ENCODE results near the gene REXO4.
"Not testable (repeated sequence)": the region's sequence is repeated elsewhere in the genome, so short reads cannot be mapped to it uniquely, and the experiment has no call there.

The REXO4 gene

DNA sequence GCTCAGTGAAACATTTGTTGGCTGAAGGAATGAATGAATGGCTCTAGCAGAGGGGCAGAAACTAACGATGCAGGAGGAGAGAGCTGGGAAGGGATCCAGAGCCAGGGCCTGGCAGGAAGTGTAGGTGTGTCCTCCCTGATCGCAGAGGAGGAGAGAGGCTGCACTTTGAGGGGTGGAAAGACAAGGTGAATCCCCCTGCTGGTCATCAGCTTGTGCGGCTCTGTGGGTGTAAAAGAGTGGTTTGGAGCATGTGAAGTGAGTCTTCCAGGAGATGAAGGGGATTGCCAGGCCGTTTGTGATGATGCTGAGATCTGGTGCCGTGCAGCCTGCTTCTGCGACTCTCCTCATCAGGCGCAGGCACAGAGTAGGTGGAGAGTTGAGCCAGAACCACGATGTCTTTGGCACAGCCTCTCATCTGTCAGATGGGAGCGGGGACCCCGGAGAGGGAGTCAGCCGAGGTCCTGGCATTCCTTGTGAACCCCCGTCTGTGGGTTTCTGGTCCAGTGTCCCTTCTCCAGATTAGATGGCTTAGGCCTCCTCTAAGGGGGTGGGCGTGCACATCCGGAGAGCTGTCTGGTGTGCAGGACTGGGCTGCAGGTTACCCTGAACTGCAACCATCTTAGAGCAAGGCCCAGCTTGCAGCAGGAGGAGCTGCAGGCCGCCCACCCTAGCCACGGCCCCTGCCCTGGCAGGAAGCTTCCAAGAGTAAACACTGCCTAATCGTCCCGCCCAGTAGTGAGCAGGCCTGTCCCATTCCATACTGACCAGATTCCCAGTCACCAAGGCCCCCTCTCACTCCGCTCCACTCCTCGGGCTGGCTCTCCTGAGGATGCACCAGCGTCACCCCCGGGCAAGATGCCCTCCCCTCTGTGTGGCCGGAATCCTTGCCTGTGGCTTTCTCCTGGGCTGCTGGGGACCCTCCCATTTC lies 4.1 kb upstream of the REXO4 start, which contains the start of gene ADAMTS13:
Gene ADAMTS13 (plus strand): TSS at position 753 of the 928 bp plus-strand sequence. CDS start 77 bp downstream, at position 830.
- DNase-seq (ENCODE audit: low read depth in 2 of 2, low spot score in 1 of 2), result no peak

DNA sequence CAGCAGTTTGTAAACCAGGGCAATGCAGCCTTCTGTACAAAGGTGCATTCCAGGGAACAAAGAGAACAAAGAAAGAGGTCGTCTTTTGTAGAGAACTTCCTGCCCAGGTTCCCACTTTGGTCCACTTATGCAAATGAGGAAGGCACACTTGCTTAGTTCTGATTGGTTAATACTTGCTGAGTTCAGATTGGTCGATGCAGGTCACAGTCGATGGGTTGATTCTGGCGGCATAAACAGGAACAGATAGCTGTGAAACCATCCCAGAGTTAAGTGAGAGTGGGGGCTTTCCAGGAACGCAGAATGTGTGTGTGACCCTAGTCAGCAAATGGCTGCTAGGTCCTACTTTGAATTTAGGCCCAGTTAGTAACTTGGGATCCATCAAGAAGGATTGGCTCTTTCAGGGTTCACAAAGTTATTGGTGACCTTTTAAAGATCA lies 2.6 kb upstream of the REXO4 start:
- no peak for DNase-seq (ENCODE audit: low read depth in 2 of 2, low spot score in 1 of 2)

DNA sequence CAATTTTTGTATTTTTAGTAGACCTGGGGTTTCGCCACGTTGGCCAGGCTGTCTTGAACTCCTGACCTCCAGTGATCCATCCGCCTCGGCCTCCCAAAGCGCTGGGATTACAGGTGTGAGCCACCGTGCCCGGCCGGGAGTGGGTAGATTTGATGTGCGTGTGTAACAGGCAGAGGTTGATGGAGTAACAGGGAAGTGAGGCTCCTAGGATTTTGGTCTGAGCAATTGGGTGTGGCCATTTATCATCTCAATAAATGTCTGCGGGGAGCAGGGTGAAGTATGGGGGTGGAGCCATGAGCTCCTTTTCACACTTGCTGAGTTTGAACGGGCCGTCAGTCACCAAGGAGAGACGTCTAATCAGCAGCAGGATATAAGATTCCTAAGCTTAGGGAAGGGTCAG lies 1.2 kb upstream of the REXO4 start:
- no peak for DNase-seq (ENCODE audit: low read depth in 2 of 2, low spot score in 1 of 2)

DNA sequence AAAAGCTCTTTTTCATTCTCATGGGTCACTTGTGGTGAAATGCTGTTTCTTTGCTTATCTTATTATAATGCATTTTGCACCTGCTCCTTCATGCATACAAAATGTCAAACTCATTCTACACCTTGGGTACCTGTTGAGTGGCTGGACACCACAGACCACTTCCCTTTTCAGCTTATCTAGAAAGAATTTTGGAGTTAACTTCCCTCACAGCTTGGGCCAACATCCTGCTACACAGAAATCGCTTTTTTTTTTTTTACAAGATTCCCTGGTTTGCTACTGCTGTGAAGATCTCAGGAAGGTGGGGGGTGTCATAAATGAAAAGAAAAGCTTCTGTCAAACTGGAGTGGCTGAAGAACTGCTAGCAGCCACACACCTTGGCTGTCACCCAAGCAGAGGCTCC lies 2.6 kb downstream of the REXO4 start:
- DNase-seq (ENCODE audit: low read depth in 2 of 2, low spot score in 1 of 2), result no peak

DNA sequence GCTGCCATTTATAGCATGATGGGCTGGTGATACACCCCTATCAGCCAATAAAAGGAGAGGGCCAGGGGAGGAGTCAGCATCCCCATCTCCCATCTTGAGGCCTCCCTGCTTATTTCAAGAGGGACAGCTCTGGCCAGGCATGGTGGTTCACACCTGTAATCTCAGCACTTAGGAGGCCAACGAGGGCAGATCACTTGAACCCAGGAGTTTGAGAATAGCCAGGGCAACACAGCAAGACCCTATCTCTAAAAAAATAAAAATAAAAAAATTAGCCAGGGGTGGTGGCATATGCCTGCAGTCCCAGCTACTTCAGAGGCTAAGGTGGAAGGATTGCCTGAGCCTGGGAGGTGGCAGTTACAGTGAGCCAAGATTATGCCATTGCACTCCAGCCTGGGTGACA lies 9.8 kb downstream of the REXO4 start:
- no peak for DNase-seq (ENCODE audit: low read depth in 2 of 2, low spot score in 1 of 2)

DNA sequence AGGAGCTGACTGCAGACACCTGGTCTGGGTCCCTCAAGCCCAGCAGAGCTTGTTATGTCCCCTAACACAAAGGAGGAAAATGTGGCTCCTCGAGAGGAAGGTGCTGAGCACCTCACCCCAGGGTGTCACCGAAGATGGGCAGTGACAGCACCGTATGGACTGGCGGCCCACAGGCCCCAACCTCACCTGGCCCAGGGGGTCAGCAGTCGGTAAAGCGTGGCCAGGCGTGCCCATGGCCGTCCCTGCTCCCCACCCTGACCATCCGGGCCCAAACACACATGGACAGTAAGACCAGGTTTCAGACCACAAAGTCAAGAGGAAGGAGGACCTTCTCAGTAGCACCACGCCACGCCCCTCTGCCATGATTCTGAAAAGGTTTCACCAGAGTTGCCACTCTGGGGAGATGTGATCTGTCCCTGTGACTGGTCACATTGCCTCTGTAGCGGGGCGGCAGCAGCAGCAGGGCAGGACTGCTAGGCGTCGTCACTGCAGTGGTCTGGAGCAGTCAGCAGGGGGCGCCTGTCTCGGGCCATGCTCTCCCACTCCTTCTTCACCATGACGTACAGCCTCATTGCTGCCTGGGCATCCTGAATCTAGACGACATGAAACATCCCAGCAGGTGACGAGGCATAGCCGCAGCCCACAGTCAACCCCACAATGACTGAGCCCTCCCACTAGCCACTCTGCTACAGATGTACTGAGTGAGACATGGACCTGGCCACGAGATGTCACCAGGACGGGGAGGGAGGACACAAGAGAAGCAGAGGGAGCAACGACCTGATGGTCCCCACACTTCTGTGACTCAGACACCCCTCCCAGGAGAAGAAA lies 11.1 kb downstream of the REXO4 start:
- DNase-seq (ENCODE audit: low read depth in 2 of 2, low spot score in 1 of 2), result peak; percentile 44 to 63

DNA sequence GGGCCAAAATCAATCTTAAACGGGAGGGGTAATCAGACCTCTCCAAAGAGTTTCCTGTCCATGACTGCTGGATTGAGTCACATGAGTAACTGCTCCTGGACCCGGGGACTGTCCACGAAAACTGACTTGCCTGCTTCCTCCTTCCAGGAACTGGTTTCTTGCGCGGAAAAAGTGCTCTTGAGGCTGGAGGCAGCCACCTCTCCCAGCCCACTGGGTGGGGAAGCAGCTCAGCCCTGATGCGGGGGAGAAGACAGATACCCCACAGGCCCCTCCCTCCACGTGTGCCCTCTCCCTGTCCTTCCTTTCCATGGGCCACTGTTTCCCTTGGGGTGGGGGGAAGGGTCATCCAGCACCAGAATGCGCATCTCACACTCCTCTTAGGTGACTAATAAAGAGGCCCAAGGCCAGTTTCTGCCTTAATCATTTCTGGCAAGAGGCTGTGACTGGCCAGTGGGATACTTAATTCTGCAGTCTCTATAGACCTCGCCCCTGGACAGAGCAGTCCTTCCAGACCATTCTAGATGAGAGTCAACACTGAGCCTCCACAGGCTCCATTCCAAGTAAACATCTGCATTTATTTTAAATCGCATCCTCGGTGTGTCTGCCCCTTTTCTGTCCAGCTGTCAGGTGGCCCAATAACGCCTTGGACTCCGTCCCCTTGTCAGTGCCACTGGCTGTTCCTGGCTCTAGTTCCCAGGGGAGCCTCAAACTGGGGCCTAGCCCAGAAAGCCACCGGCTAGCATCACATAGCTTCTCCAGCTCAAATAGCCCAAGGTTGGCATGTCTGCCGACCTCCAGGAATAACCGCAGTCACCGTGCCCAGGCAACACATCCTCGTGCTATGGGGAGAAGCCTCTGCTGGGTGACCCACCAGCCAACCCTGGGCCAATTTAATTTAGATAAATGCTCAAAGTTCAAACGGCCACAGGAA lies 12.0 kb downstream of the REXO4 start:
- DNase-seq (ENCODE audit: low read depth in 2 of 2, low spot score in 1 of 2), result no peak

DNA sequence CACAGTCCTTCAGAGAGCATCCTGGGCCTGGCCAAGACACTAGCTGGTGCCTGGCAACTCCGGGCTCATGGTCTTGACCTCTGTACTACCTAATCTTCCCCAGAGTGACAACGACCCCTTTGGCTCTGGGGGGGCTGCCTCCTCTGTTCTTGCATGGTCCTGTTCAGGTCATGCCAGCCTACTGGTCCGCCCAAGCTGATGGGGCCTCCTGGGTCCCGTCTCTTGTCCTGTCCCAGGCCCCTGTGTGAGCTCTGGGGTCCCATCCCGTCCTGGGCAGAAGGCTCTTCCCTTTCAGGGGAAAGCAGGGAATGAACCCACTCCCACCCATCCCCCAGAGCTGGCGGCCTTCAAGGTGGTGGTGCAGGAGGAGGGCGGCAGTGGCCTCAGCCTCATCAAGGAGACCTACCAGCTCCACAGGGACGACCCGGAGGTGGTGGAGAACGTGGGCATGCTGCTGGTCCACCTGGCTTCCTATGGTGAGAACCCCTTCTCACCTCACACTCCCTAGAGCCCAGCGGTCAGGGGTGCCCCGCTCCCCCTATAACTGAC lies 13.3 kb downstream of the REXO4 start:
- DNase-seq (ENCODE audit: low read depth in 2 of 2, low spot score in 1 of 2), result no peak

DNA sequence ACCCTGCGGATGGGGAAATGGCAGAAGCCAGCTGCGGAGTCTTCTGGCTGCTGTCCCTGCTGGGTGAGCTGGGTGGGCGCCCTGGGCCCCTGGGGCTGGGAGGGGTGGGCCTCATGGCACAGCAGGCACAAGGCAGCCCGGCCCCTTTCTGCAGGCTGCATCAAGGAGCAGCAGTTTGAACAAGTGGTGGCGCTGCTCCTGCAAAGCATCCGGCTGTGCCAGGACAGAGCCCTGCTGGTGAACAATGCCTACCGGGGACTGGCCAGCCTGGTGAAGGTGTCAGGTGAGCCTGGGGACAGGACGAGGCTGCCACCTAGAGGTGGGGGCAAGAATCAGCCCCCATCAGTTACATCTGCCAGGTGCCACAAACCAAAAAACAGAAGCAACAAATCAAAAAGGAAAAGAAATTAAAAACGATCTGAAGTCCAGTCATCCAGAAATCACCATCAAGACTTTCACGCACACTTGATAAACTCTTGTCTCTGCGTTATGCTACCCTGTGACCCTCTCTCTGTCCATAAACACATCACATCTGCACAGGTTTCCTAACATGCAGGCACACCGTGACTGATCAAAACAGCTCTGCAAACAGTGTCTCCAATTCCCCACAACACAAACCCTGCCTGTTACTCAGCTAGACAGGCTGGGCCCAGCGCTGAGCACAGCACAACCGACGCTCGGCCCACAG lies 13.9 kb downstream of the REXO4 start:
- peak; percentile 19 to 34 for DNase-seq (ENCODE audit: low read depth in 2 of 2, low spot score in 1 of 2)

DNA sequence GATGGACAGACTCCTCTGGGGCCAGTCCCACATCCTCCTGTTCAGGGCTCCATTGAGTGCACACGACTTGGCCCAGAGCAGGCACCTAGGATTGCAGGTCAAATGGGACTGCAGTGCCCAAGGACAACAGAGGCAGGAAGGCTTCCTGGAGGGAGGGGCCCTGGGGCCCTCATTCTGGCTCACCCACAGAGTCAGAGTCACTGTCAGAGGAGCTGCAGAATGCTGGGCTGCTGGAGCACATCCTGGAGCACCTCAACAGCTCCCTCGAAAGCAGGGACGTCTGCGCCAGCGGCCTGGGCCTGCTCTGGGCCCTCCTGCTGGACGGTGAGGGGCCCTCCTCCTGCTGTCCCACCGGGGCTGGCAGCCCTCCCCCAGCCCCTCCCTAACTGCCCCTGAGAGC lies 15.1 kb downstream of the REXO4 start:
- DNase-seq (ENCODE audit: low read depth in 2 of 2, low spot score in 1 of 2), result no peak

DNA sequence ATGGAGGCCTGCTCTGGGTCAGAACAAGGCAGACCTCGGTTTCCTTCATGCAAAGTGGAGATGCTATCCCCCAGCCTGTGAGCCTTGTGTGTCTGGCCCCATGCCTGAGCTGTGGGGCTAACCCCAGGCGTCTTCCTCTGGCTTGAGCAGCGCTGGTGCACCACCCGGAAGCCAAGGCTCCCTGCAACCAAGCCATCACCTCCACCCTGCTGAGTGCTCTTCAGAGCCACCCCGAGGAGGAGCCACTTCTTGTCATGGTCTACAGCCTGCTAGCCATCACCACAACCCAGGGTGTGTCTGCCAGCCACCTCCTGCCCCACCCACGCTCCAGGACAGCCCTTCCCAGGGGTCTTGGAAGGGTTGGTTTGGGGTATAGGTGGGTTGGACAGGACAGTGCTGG lies 16.2 kb downstream of the REXO4 start:
- no peak for DNase-seq (ENCODE audit: low read depth in 2 of 2, low spot score in 1 of 2)

DNA sequence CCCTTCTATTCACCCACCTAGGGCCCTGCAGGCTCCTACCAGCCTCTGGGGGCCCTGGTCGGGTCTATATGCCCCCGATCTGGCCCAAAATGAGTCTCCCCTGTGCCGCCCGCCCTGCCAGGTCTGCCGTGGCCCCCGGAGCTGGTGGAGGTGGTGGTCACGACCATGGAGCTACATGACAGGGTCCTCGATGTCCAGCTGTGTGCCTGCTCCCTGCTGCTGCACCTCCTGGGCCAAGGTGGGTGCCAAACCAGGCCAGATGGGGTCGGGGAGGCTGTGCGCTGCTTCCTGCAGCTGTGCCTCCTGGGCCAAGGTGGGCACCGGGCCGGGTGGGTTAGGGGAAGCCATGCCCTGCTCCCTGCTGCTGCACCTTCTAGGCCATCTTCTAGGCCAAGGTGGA lies 17.5 kb downstream of the REXO4 start:
- DNase-seq (ENCODE audit: low read depth in 2 of 2, low spot score in 1 of 2), result no peak

DNA sequence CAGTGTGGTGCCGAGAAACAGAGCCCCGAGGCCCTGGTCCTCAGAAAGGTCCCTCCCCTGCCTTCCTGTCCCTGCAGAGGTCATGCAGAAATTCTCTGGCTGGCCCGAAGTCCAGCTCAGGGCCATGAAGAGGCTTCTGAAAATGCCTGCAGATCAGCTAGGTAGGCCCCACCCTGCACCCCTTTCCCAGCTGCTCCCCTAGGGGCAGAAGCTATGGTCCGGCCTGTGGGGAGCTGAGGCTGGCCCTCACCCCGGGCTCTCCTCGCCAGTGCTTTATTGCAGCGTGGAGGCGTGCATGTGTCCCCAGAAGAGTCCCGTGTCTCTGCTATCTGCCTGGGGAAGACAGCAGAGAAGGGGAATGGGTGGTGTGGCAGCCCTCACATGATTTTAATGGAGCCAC lies 19.9 kb downstream of the REXO4 start:
- no peak for DNase-seq (ENCODE audit: low read depth in 2 of 2, low spot score in 1 of 2)

DNA sequence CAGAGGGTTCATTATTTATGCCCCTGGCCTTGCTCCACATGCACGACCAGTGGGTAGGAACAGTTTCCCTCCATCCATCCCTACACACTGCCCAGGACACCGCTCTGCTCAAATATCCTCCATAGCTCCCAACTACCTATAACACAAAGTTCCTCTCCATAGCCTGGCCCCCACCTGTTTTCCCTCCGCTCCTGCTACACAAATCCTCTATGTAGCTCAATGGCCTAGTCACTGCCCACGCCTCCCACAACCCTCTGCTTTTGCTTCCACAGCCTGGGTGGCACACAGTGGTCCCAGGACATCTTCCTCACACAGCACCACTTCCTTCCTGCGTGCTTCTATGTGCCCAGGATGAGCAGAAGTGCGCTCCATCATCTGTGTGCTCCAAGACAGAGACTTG lies 20.4 kb downstream of the REXO4 start:
- no peak for DNase-seq (ENCODE audit: low read depth in 2 of 2, low spot score in 1 of 2)

DNA sequence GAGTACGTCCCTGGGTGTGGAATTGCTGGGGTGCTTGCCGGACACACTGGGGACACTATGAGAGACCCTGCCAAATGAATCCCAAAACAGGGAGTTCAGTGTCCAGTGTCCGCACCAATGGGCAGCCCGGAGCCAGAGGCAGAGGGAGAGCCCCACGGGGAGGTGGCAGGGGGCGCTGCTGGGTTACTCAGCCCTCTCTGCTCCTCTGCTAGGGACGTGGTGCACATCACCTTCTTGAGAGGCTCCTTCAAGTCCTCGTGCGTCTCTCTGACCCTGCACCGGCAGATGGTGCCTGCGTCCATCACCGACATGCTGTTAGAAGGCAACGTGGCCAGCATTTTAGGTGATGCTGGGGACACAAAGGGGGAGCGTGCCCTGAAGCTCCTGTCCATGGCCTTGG lies 20.9 kb downstream of the REXO4 start:
- no peak for DNase-seq (ENCODE audit: low read depth in 2 of 2, low spot score in 1 of 2)

DNA sequence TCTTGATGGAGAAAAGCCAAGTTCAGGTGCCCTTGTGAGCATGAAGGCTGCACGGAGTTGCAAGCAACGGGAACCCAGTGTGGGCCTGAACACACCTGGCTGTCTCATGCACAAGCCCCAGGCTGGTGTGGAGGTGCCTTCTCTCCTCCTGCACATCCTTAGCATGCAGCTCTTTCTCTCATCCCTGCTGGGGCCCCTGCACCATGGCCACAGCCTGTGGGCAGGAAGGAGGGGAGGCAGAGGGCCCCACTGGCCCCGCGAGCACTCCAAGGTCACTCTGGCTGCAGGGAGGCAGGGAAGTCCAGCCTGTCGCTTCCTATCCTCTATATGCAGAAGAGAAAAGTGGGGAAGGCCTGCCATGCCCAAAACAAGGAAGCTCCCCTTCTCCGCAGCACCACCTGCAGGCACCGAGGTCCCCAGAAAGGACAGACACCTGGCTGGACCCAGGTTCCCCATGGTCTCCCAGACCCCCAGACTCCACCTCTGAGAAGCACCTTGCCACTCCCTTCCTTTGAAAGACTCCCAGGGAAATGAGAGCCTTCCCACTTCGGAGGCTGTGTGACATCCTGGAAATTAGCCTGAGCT lies 23.0 kb downstream of the REXO4 start:
- DNase-seq (ENCODE audit: low read depth in 2 of 2, low spot score in 1 of 2), result no peak

DNA sequence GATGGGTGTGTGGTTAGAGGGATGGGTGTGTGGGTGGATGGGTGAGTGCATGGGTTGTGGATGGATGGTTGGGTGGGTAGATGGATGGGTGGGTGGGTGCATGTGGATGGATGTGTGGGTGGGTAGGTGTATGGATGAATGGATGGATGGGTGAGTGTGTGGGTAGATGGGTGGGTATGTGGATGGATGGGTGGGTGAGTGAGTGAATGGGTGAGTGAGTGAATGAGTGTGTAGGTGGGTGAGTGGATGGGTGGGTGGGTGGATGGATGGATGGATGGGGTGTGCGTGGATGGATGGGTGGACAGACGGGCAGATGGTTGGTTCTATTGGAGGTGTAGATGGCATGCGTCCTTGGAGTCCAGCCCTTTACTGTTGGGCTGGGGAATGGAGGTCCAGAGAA lies 24.4 kb downstream of the REXO4 start:
- DNase-seq (ENCODE audit: low read depth in 2 of 2, low spot score in 1 of 2), result no peak

DNA sequence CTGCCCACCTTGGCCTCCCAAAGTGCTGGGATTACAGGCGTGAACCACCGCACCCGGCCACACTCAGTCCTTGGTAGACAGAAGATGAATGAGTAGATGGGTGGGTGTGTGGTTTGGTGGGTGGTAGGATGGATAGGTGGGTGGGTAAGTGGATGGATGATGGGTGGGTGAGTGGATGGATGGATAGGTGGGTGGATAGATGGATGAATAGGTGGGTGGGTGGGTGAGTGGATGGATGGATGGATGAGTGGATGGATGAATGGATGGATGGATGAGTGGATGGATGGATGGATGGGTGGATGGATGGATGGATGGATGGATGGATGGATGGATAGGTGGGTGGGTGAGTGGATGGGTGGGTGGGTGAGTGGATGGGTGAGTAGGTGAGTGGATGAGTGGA lies 25.5 kb downstream of the REXO4 start:
- DNase-seq (ENCODE audit: low read depth in 2 of 2, low spot score in 1 of 2), result not testable (repeated sequence)

DNA sequence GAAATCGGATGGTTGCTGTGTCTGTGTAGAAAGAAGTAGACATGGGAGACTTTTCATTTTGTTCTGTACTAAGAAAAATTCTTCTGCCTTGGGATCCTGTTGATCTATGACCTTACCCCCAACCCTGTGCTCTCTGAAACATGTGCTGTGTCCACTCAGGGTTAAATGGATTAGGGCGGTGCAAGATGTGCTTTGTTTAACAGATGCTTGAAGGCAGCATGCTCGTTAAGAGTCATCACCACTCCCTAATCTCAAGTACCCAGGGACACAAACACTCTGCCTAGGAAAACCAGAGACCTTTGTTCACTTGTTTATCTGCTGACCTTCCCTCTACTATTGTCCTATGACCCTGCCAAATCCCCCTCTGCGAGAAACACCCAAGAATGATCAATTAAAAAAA lies 26.4 kb downstream of the REXO4 start:
- not testable (repeated sequence) for DNase-seq (ENCODE audit: low read depth in 2 of 2, low spot score in 1 of 2)

DNA sequence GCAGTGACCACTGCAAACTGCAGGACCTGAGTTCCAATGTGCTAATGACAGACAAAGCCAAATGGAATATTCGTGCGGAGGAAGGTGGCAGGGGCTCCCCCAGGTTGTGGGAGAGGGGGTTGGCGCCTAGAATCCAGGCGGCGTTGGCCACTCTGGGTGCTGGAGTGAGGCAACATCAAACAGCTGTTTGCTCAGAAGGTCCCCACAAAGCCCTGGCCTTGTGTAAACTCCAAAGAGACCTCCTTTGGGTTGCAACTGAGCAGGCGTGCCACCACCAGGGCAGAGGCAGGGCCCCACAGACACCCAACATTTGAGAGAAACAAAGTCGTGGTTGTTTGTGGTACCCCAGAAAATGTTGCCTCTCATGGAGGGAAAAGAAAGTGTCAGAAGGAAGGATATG lies 27.1 kb downstream of the REXO4 start:
- no peak for DNase-seq (ENCODE audit: low read depth in 2 of 2, low spot score in 1 of 2)

Measured in stimulated activated CD8-positive, alpha-beta memory T cell treated with anti-CD3 and anti-CD28 coated beads, Interleukin-4, amount 100 ng/mL, for 1 hour (primary cell).